K562 (cell line): Measurements from ENCODE around the gene PPP6R3. TPM values are rescaled to one million over a fixed set of nuclear protein-coding genes. Genes with fewer than 3 reads are reported as not detected.
A peak's percentile ranks its signal among the peaks of the same experiment; 100 is the strongest.

Source experiments
- ATAC-seq: fragments of 200-7000 bp; cut with Tn5 transposase; 3 replicates; pipeline ENCODE4 v1.9.1; 2020; ENCODE audit warnings: moderate library complexity
- BruUV-seq: library from RNA; stranded (reverse); fragments of 400-500 nt; replicated peaks from 2 replicates; lab custom pipeline; 2021; lab: Mats Ljungman, UMichigan
- CTCF ChIA-PET: fragments of 300-600 bp; formaldehyde crosslinking; extraction: SDS; loops from one replicate; lab custom pipeline; 2021; ENCODE audit warnings: low intra/inter-chr PET ratio; lab: Yijun Ruan, JAX
- POLR2A ChIA-PET: fragments of 300-600, 350-650 bp; sonication (Branson Sonifier 250); formaldehyde crosslinking; extraction: SDS; loops from one replicate; lab custom pipeline; 2021; ENCODE audit warnings: antibody characterized with exemption, inconsistent platforms; lab: Yijun Ruan, JAX
- DNase-seq, 4 experiments: peaks; one replicate each; pipeline versions ENCODE4 v3.0.0 to v3.0.0-alpha.2; 2011 to 2018; ENCODE audit warnings: low spot score in 3 of 4, mixed read lengths in 3 of 4; ENCODE audit errors: extremely low read depth in 1 of 4
- FAIRE-seq: peaks from 2 replicates; lab custom pipeline; 2011; peaks lifted over from hg19 to GRCh38; lab: Jason Lieb, UNC
- H2AFZ ChIP-seq: 2 replicates; pipeline ENCODE4 v1.6.0; 2011; ENCODE audit warnings: low read depth, low read length, control low read depth, inconsistent platforms
- H3K27ac ChIP-seq: fragments of 200-600 bp; 3 replicates; pipeline ENCODE4 v1.8.0; 2011; ENCODE audit warnings: low read depth, mild to moderate bottlenecking, control low read depth, inconsistent platforms, low read length, moderate library complexity, mixed read lengths; ENCODE audit errors: extremely low read depth
- H3K27me3 ChIP-seq, 2 experiments: fragments of 300-600 bp in 1 of 2; 2 replicates in 1 of 2; 3 replicates in 1 of 2; pipeline versions ENCODE4 v1.6.0 to v1.8.0; 2011; ENCODE audit warnings: inconsistent platforms in 2 of 2, low read length in 2 of 2, mild to moderate bottlenecking in 1 of 2, mixed read lengths in 1 of 2, moderate library complexity in 1 of 2; ENCODE audit not compliant: control insufficient read depth in 2 of 2, insufficient read depth in 2 of 2
- H3K36me3 ChIP-seq: fragments of 300-600 bp; 3 replicates; pipeline ENCODE4 v1.8.0; 2011; ENCODE audit warnings: mild to moderate bottlenecking, low read length, inconsistent platforms; ENCODE audit not compliant: control insufficient read depth, insufficient read depth
- H3K4me1 ChIP-seq, 2 experiments: fragments of 200-600 bp in 1 of 2; replicated peaks in 1 of 2; 2 replicates in 1 of 2; 3 replicates in 1 of 2; pipeline versions ENCODE4 v1.5.1 to v1.8.0; 2011; ENCODE audit warnings: inconsistent platforms in 2 of 2, low read length in 2 of 2, mild to moderate bottlenecking in 1 of 2, mixed read lengths in 1 of 2, moderate library complexity in 1 of 2; ENCODE audit not compliant: control insufficient read depth in 2 of 2, insufficient read depth in 2 of 2
- H3K4me2 ChIP-seq: 2 replicates; pipeline ENCODE4 v1.6.1; 2011; ENCODE audit warnings: low read length, control low read depth, inconsistent platforms, mixed read lengths; ENCODE audit not compliant: insufficient read depth
- H3K4me3 ChIP-seq: fragments of 200-600 bp; sonication (generic), shearing (Covaris generic); 2 replicates; pipeline ENCODE4 v1.5.1; 2016; ENCODE audit warnings: control low read depth, inconsistent platforms
- H3K79me2 ChIP-seq: fragments of 200-600 bp; 3 replicates; pipeline ENCODE4 v1.8.0; 2011; ENCODE audit warnings: low read length, inconsistent platforms; ENCODE audit not compliant: control insufficient read depth, insufficient read depth
- H3K9ac ChIP-seq, 2 experiments: 2 replicates each; pipeline versions ENCODE4 v1.6.0 to v1.6.1; 2011; ENCODE audit warnings: low read depth in 2 of 2, low read length in 2 of 2, control low read depth in 1 of 2, inconsistent platforms in 1 of 2, mild to moderate bottlenecking in 1 of 2, mixed read lengths in 1 of 2; ENCODE audit not compliant: insufficient read depth in 1 of 2
- H3K9me1 ChIP-seq: one replicate; pipeline ENCODE4 v1.6.0; 2011; ENCODE audit warnings: inconsistent platforms, mild to moderate bottlenecking, low read length, moderate library complexity; ENCODE audit not compliant: control insufficient read depth, insufficient read depth
- H3K9me3 ChIP-seq: replicated peaks from 2 replicates; pipeline ENCODE4 v1.5.1; 2011; ENCODE audit warnings: low read depth, low read length, inconsistent platforms; ENCODE audit not compliant: control insufficient read depth, insufficient read depth
- H4K20me1 ChIP-seq: replicated peaks from 2 replicates; pipeline ENCODE4 v1.6.1; 2011; ENCODE audit warnings: low read length, inconsistent platforms, mixed read lengths; ENCODE audit not compliant: control insufficient read depth, insufficient read depth
- ATF3 ChIP-seq, 2 experiments: fragments of 450-650 bp in 1 of 2; sonication (generic) in 1 of 2; formaldehyde crosslinking in 1 of 2; IDR thresholded peaks in 1 of 2; conservative IDR thresholded peaks in 1 of 2; 2 replicates each; pipeline versions ENCODE4 v1.6.1 to v1.8.1; 2016 to 2023; ENCODE audit warnings: mild to moderate bottlenecking in 2 of 2, moderate library complexity in 2 of 2, inconsistent platforms in 1 of 2, missing genetic modification reagents in 1 of 2
- FOXK1 ChIP-seq: sonication (generic); formaldehyde crosslinking; IDR thresholded peaks from 2 replicates; pipeline ENCODE4 v1.8.0; 2022; ENCODE audit warnings: missing genetic modification reagents, mild to moderate bottlenecking, borderline replicate concordance
- HDGF ChIP-seq: fragments of 450-650 bp; IDR thresholded peaks from 2 replicates; pipeline ENCODE4 v1.6.1; 2016
- KLF10 ChIP-seq: fragments of 250-450 bp; sonication (Bioruptor Pico); IDR thresholded peaks from 2 replicates; pipeline ENCODE4 v1.6.1; 2021; ENCODE audit warnings: matching md5 sums
- MECOM ChIP-seq: fragments of 250-450 bp; sonication (Bioruptor Pico); IDR thresholded peaks from 2 replicates; pipeline ENCODE4 v1.8.0; 2022; ENCODE audit warnings: inconsistent platforms
- RBM15 ChIP-seq: fragments of 200-400 bp; formaldehyde crosslinking; IDR thresholded peaks from 2 replicates; pipeline ENCODE4 v1.6.1; 2018; ENCODE audit warnings: mild to moderate bottlenecking, low read length, moderate library complexity; ENCODE audit not compliant: insufficient read depth
- RUNX1 ChIP-seq: sonication (generic); IDR thresholded peaks from 2 replicates; pipeline ENCODE4 v1.6.1; 2016; ENCODE audit warnings: antibody characterized with exemption, low read depth
- SNRNP70 ChIP-seq: fragments of 200-400 bp; formaldehyde crosslinking; optimal IDR thresholded peaks from 2 replicates; pipeline ENCODE3; 2017; ENCODE audit warnings: low read depth, low read length
- ZNF165 ChIP-seq: fragments of 250-450 bp; sonication (Bioruptor Pico); IDR thresholded peaks from 2 replicates; pipeline ENCODE4 v1.4.0; 2020; ENCODE audit warnings: borderline replicate concordance
- ZNF445 ChIP-seq: fragments of 250-450 bp; sonication (Bioruptor Pico); IDR thresholded peaks from 2 replicates; pipeline ENCODE4 v1.4.0; 2020; ENCODE audit warnings: low read depth, mild to moderate bottlenecking, moderate library complexity
- ZNF57 ChIP-seq: fragments of 450-650 bp; formaldehyde crosslinking; IDR thresholded peaks from 2 replicates; pipeline ENCODE4 v1.4.0; 2020; ENCODE audit warnings: mild to moderate bottlenecking, moderate library complexity
- ZNF830 ChIP-seq: fragments of 250-450 bp; sonication (Bioruptor Pico); IDR thresholded peaks from 2 replicates; pipeline ENCODE4 v1.5.0; 2021; ENCODE audit warnings: mild to moderate bottlenecking
- ZSCAN29 ChIP-seq: fragments of 450-650 bp; IDR thresholded peaks from 2 replicates; pipeline ENCODE4 v1.6.1; 2017
- WGBS: fragments of 100-300 bp; shearing (Covaris generic); methylation state at CpG from one replicate; pipeline ENCODE4 v1.1.6; 2016; ENCODE audit warnings: low coverage, mixed read lengths; ENCODE audit not compliant: insufficient coverage; ENCODE audit errors: missing lambda C conversion rate; 5-methylcytosine and 5-hydroxymethylcytosine counted together
- in situ Hi-C: fragments of 300-500 bp; cut with MboI; formaldehyde crosslinking; loops from 4 replicates; pipeline ENCODE4 v1.15.0; 2018; ENCODE audit warnings: inconsistent platforms, mixed read lengths
- intact Hi-C: fragments of 100-400 bp; cut with micrococcal nuclease; formaldehyde crosslinking; loops from 2 replicates; pipeline ENCODE4 v1.14.2; 2022
- polyA plus RNA-seq, 8 experiments: library from polyadenylated mRNA; depleted of rRNA in 4 of 8; stranded (reverse) in 5 of 8; unstranded in 3 of 8; fragments of >200 nt; fragmentation: Nextera tagmentation in 2 of 8; fragmentation: Illumina TruSeq in 1 of 8; extraction: Ambion mirVana in 2 of 8; extraction: Trizol in 1 of 8; gene quantifications; 2 replicates each; pipeline versions ENCODE4 v1.2.1 to v1.2.3, GENCODE V29; 2011 to 2014; ENCODE audit warnings: inconsistent platforms in 1 of 8, missing spikeins in 1 of 8
- total RNA-seq, 7 experiments: library from RNA; depleted of rRNA in 6 of 7; stranded (reverse); fragments of >200 nt in 6 of 7; fragmentation: Illumina TruSeq in 2 of 7; extraction: Trizol in 2 of 7; gene quantifications; 2 replicates each; pipeline versions ENCODE4 v1.2.1 to v1.2.3, GENCODE V29; 2011 to 2021; ENCODE audit warnings: low replicate concordance in 1 of 7

The PPP6R3 gene
- total and polyA plus RNA-seq, 9 of the 15 experiments (the other 6 are each of a cell fraction or from before 2014, with no cell fraction given): 20.3 to 117 (median 80.6) TPM

DNA sequence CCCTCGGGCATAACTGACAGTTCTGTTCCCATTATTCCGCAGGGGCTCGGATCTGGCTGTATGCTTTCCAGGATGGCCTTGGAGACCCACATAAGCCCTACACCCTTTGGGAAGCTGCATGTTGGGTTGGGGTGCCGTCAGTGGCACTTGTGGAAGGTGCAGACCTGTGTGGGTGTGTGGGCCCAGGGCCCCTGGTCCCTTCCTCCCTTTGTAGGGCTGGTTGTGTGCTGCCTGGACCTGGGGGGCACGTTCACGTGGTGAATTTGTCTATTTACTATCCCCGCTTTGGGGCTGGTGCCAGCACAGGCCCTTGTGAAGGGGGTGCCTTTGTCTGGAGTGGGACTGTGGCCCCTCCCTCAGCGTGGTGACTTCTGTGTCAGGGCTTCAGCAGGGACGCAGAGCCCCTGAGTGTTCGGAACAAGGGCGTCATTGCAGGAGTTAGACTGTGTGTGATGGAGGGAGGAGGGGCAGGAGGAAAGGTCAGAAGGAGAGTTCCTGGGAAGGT is 15.0 kb upstream of the PPP6R3 start:
- H3K27me3 ChIP-seq: no peaks in the 10 kb centered on the region
- ChIA-PET CTCF (no interaction called here), POLR2A (no interaction called here)
- intact Hi-C loops (loop anchor here (5.0 kb wide), 3 partner anchors 148 to 233 kb away; partner anchors contain the start of gene KMT5B), in situ Hi-C loops (loop anchor here (10.0 kb wide), 1 partner anchor 191 kb away; no protein-coding TSS in a partner anchor)
- H4K20me1 ChIP-seq: no peaks in the 10 kb centered on the region; the same call in 1 of the 2 replicates
- BruUV-seq: no TSS peak
- no peak overlapping the region for H3K4me2 ChIP-seq
- no peak for ATAC-seq
- no peak overlapping the region for H3K27ac ChIP-seq
- no peak overlapping the region for H3K9ac ChIP-seq
- H3K4me1 ChIP-seq: peaks cover 0 to 19% of the 10 kb centered on the region in 2 experiments; a peak in 2 of 5 replicates
- WGBS: 76% methylated on average over 9 of the region's 11 CpGs
- no peaks in the 10 kb centered on the region for H3K9me3 ChIP-seq
- FAIRE-seq: no peak
- peaks cover 3% of the 10 kb centered on the region for H3K9me1 ChIP-seq
- no peak for DNase-seq
- no peak overlapping the region for H3K4me3 ChIP-seq
- no peaks in the 10 kb centered on the region for H3K79me2 ChIP-seq
- TF ChIP-seq ZNF830 (CRISPR knock-in tag): no peak
- TF ChIP-seq RBM15: no peak
- TF ChIP-seq ZNF57 (CRISPR knock-in tag): no peak
- H3K36me3 ChIP-seq: peaks cover 40% of the 10 kb centered on the region; the same call in 2 of the 3 replicates
- no peak overlapping the region for H2AFZ ChIP-seq

DNA sequence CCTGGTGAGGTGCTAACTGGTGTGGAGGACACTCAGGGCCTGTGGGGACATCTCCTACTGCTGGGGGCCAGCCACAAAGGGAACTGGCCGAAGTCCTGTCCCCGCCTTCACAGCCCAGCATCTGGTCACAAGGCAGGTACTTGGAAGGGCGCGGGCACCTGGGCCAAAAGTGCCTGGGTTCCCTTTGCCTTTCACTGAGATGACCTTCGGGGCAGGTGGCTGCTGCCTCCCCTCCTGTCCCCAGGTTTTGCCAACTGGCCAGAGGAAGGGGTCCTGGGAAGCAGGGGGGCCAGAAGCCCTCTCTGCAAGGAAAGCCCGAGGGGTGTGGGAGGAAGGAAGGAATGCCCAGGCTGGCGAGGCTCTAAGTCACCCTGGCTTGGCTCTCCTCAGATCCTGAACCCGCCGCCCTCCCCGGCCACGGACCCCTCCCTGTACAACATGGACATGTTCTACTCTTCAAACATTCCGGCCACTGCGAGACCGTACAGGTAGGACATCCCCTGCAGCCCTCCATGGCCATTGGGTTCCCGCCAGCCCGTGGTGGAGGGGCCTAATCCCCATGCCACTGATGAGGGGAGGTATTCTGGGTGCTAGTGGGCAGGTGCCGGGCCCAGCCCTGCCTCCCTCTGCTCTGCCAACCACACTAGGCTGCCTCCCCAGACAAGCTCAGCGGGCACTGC is 14.4 kb upstream of the PPP6R3 start:
- no peaks in the 10 kb centered on the region; the same call in 1 of the 2 replicates for H4K20me1 ChIP-seq
- H3K4me1 ChIP-seq: peaks cover 0 to 19% of the 10 kb centered on the region in 2 experiments; a peak in 2 of 5 replicates
- no peaks in the 10 kb centered on the region for H3K9me3 ChIP-seq
- H3K79me2 ChIP-seq: no peaks in the 10 kb centered on the region
- CTCF ChIA-PET: no interaction called here
- H3K9ac ChIP-seq: 0 out of 4 replicates have a peak overlapping the region, but pooled peaks of 1 of the 2 experiments have one; percentile 61
- no peak overlapping the region for H2AFZ ChIP-seq
- H3K4me3 ChIP-seq: no peak overlapping the region
- H3K9me1 ChIP-seq: peaks cover 3% of the 10 kb centered on the region
- H3K36me3 ChIP-seq: peaks cover 37% of the 10 kb centered on the region; the same call in 2 of the 3 replicates
- no TSS peak for BruUV-seq
- H3K27me3 ChIP-seq: no peaks in the 10 kb centered on the region
- ATAC-seq (no peak), DNase-seq (no peak), FAIRE-seq (no peak)
- in situ Hi-C loops: loop anchor here (10.0 kb wide), 1 partner anchor 191 kb away; no protein-coding TSS in a partner anchor
- intact Hi-C loops: loop anchor here (5.0 kb wide), 3 partner anchors 149 to 234 kb away; partner anchors contain the start of gene KMT5B
- no peak overlapping the region for H3K27ac ChIP-seq
- POLR2A ChIA-PET: interaction anchor here (0.6 kb wide), 1 partner anchor 23 kb away, joined by 3 read pairs; no protein-coding TSS in a partner anchor
- 89% methylated on average over 14 of the region's 18 CpGs for WGBS
- no peak overlapping the region for H3K4me2 ChIP-seq
- TF ChIP-seq ZSCAN29 (no peak), ZNF165 (no peak), ZNF445 (CRISPR knock-in tag) (no peak), FOXK1 (CRISPR knock-in tag) (no peak), RUNX1 (no peak), ATF3 (IDR thresholded peaks at IDR 0.05) (no peak), ATF3 (CRISPR knock-in tag; conservative IDR thresholded peaks at IDR 0.05) (no peak), MECOM (no peak), KLF10 (CRISPR knock-in tag) (no peak), SNRNP70 (no peak), HDGF (no peak)
